Astrocyte of the cerebellum (primary cell): ENCODE data around the gene ADH1B.
"Not testable (repeated sequence)": the region's sequence is repeated elsewhere in the genome, so short reads cannot be mapped to it uniquely, and the experiment has no call there.

Source experiments
- DNase-seq: peaks from one replicate; pipeline ENCODE4 v3.0.0-alpha.2; 2011; ENCODE audit warnings: low read depth
- H3K4me3 ChIP-seq: 2 replicates; pipeline ENCODE4 v1.5.1; 2011; ENCODE audit warnings: mild to moderate bottlenecking, low read depth, low read length, moderate library complexity
- CTCF ChIP-seq: IDR thresholded peaks from 2 replicates; pipeline ENCODE4 v1.5.1; 2012; ENCODE audit warnings: low read length, low read depth, moderate library complexity, mild to moderate bottlenecking; ENCODE audit errors: missing control alignments
- in situ Hi-C: cut with HindIII; loops from 2 replicates; pipeline ENCODE4 v1.10.0; 2017; ENCODE audit warnings: low sequenced_read_pairs

The ADH1B gene

GRCh38 chr4:99321241-99322191 lies at the start of gene ADH1B:
Gene ADH1B, minus strand, starts transcription at chr4:99321401. Its CDS starts 70 bp downstream, at chr4:99321331.
- H3K4me3 ChIP-seq: no peak within 1 kb of the TSS
- no peak for DNase-seq
- in situ Hi-C loops: no loop called here
- no peak for TF ChIP-seq CTCF

- in situ Hi-C loops, H3K4me3 ChIP-seq, DNase-seq: not testable (repeated sequence)
Observed at GRCh38 chr4:99367817-99368216, 46.6 kb upstream of the ADH1B start.

- in situ Hi-C loops: no loop called here
- no peak for TF ChIP-seq CTCF
- DNase-seq: no peak
- H3K4me3 ChIP-seq: no peak overlapping the region
Observed at GRCh38 chr4:99366491-99366890, 45.3 kb upstream of the ADH1B start.

GRCh38 chr4:99362768-99363167 lies 41.6 kb upstream of the ADH1B start:
- no peak for TF ChIP-seq CTCF
- no peak for DNase-seq
- H3K4me3 ChIP-seq: no peak overlapping the region
- in situ Hi-C loops: no loop called here

GRCh38 chr4:99361899-99362275 lies 40.7 kb upstream of the ADH1B start:
- no peak overlapping the region for H3K4me3 ChIP-seq
- TF ChIP-seq CTCF: no peak
- DNase-seq: no peak
- in situ Hi-C loops: no loop called here

GRCh38 chr4:99361268-99361898 lies 40.2 kb upstream of the ADH1B start:
- no peak for DNase-seq
- in situ Hi-C loops: no loop called here
- H3K4me3 ChIP-seq: no peak overlapping the region
- no peak for TF ChIP-seq CTCF
